ENCODE measurements around the gene GRIN2D.

- no peak for TF ChIP-seq CTCF (IDR thresholded peaks at IDR 0.05)
- TF ChIP-seq POLR2A (IDR thresholded peaks at IDR 0.05): no peak
- TF ChIP-seq EP300 (IDR thresholded peaks at IDR 0.05): no peak
Measured at GRCh38 chr19:48398375-48399235, 5.1 kb downstream of the GRIN2D start.
